Measurements from ENCODE around the gene TLL1.

GRCh38 chr4:165926307-165926706 is 53.3 kb downstream of the TLL1 start:
- TF ChIP-seq JUND (IDR thresholded peaks at IDR 0.05) (no peak), CTCF (IDR thresholded peaks at IDR 0.05 in 2 of 3, conservative IDR thresholded peaks at IDR 0.05 in 1 of 3; ENCODE audit: borderline replicate concordance in 1 of 3, insufficient read depth in 1 of 3, low read depth in 2 of 3, low read length in 2 of 3) (no peak), EGR1 (IDR thresholded peaks at IDR 0.05; ENCODE audit: low read depth) (no peak), EZH2 (IDR thresholded peaks at IDR 0.05) (no peak), RAD21 (IDR thresholded peaks at IDR 0.05; ENCODE audit: low read depth) (no peak), CEBPB (IDR thresholded peaks at IDR 0.05; ENCODE audit: low read depth) (no peak), ATF3 (IDR thresholded peaks at IDR 0.05) (no peak), POLR2A (IDR thresholded peaks at IDR 0.05; ENCODE audit: borderline replicate concordance, extremely low read depth, insufficient read depth, insufficient read length) (no peak), POLR2AphosphoS5 (IDR thresholded peaks at IDR 0.05; ENCODE audit: low read depth, low read length) (no peak), SRF (IDR thresholded peaks at IDR 0.05; ENCODE audit: low read depth) (no peak), ELF1 (IDR thresholded peaks at IDR 0.05; ENCODE audit: borderline replicate concordance, low read depth) (no peak), EZH2phosphoT487 (IDR thresholded peaks at IDR 0.05; ENCODE audit: borderline replicate concordance) (no peak)
- TF ChIP-seq, protein P1, sequence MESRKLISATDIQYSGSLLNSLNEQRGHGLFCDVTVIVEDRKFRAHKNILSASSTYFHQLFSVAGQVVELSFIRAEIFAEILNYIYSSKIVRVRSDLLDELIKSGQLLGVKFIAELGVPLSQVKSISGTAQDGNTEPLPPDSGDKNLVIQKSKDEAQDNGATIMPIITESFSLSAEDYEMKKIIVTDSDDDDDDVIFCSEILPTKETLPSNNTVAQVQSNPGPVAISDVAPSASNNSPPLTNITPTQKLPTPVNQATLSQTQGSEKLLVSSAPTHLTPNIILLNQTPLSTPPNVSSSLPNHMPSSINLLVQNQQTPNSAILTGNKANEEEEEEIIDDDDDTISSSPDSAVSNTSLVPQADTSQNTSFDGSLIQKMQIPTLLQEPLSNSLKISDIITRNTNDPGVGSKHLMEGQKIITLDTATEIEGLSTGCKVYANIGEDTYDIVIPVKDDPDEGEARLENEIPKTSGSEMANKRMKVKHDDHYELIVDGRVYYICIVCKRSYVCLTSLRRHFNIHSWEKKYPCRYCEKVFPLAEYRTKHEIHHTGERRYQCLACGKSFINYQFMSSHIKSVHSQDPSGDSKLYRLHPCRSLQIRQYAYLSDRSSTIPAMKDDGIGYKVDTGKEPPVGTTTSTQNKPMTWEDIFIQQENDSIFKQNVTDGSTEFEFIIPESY (IDR thresholded peaks at IDR 0.05; ENCODE audit: extremely low read depth, insufficient replicate concordance, low read length): no peak

All from HCT116 (cell line).